K562 (cell line): ENCODE data around the gene HSPA1L. TPM values are rescaled to one million over a fixed set of nuclear protein-coding genes. Genes with fewer than 3 reads are reported as not detected.

Experiments
- DIDO1 ChIP-seq: fragments of 450-650 bp; IDR thresholded peaks from 2 replicates; pipeline ENCODE4 v1.6.1; 2016; ENCODE audit warnings: low read depth, missing biosample characterization, missing genetic modification characterization
- LCOR ChIP-seq: sonication (generic); formaldehyde crosslinking; IDR thresholded peaks from 2 replicates; pipeline ENCODE4 v1.8.0; 2022; ENCODE audit warnings: mild to moderate bottlenecking, missing genetic modification reagents
- NR2C2 ChIP-seq, 2 experiments: fragments of 200-800 bp in 1 of 2; sonication (Bioruptor generic) in 1 of 2; sonication (generic) in 1 of 2; formaldehyde crosslinking in 1 of 2; IDR thresholded peaks; 2 replicates each; pipeline versions ENCODE4 v1.6.1 to v1.8.0; 2016 to 2022; ENCODE audit warnings: mild to moderate bottlenecking in 1 of 2, missing compliant biosample characterization in 1 of 2, missing genetic modification characterization in 1 of 2, missing genetic modification reagents in 1 of 2
- PTTG1 ChIP-seq: fragments of 450-650 bp; IDR thresholded peaks from 2 replicates; pipeline ENCODE4 v1.6.1; 2016; ENCODE audit warnings: low read depth, mild to moderate bottlenecking, missing genetic modification characterization, missing compliant biosample characterization
- RBBP5 ChIP-seq: fragments of 200-600 bp; sonication (generic); IDR thresholded peaks from 2 replicates; pipeline ENCODE4 v1.6.1; 2012; ENCODE audit warnings: borderline replicate concordance, mild to moderate bottlenecking, low read length, control low read depth, inconsistent platforms; ENCODE audit not compliant: insufficient read depth, poor library complexity, severe bottlenecking
- ZNF384 ChIP-seq: IDR thresholded peaks from 2 replicates; pipeline ENCODE4 v1.6.1; 2012; ENCODE audit warnings: low read depth, low read length, improper control_type of control experiment
- ZNF41 ChIP-seq: fragments of 250-450 bp; sonication (Bioruptor Pico); conservative IDR thresholded peaks from 2 replicates; pipeline ENCODE4 v1.4.0; 2020; ENCODE audit warnings: mild to moderate bottlenecking
- polyA plus RNA-seq, 8 experiments: library from polyadenylated mRNA; depleted of rRNA in 4 of 8; stranded (reverse) in 5 of 8; unstranded in 3 of 8; fragments of >200 nt; fragmentation: Nextera tagmentation in 2 of 8; fragmentation: Illumina TruSeq in 1 of 8; extraction: Ambion mirVana in 2 of 8; extraction: Trizol in 1 of 8; gene quantifications; 2 replicates each; pipeline versions ENCODE4 v1.2.1 to v1.2.3, GENCODE V29; 2011 to 2014; ENCODE audit warnings: inconsistent platforms in 1 of 8, missing spikeins in 1 of 8
- total RNA-seq, 7 experiments: library from RNA; depleted of rRNA in 6 of 7; stranded (reverse); fragments of >200 nt in 6 of 7; fragmentation: Illumina TruSeq in 2 of 7; extraction: Trizol in 2 of 7; gene quantifications; 2 replicates each; pipeline versions ENCODE4 v1.2.1 to v1.2.3, GENCODE V29; 2011 to 2021; ENCODE audit warnings: low replicate concordance in 1 of 7
- TF ChIP-seq, protein P1 (sequence below): fragments of 450-650 bp; IDR thresholded peaks from 2 replicates; pipeline ENCODE4 v1.6.1; 2018; ENCODE audit not compliant: partially characterized antibody
- TF ChIP-seq, protein P2 (sequence below), 2 experiments: IDR thresholded peaks in 1 of 2; conservative IDR thresholded peaks in 1 of 2; 2 replicates each; pipeline ENCODE4 v1.6.1; 2016; ENCODE audit warnings: low read depth in 2 of 2, mild to moderate bottlenecking in 1 of 2, missing compliant biosample characterization in 1 of 2, missing genetic modification characterization in 1 of 2, moderate library complexity in 1 of 2
- TF ChIP-seq, protein P3 (sequence below): conservative IDR thresholded peaks from 2 replicates; pipeline ENCODE4 v1.6.1; 2011; ENCODE audit warnings: low read depth, mild to moderate bottlenecking, low read length; ENCODE audit not compliant: control insufficient read depth
- TF ChIP-seq, protein P4 (sequence below): fragments of 450-650 bp; formaldehyde crosslinking; conservative IDR thresholded peaks from 2 replicates; pipeline ENCODE4 v1.4.0; 2022; ENCODE audit warnings: mild to moderate bottlenecking, missing genetic modification characterization
- TF ChIP-seq, protein P5 (sequence below): fragments of 450-650 bp; IDR thresholded peaks from 2 replicates; pipeline ENCODE4 v1.6.1; 2016; ENCODE audit warnings: borderline replicate concordance

Gene HSPA1L
- total and polyA plus RNA-seq, 9 of the 15 experiments (the other 6 are each of a cell fraction or from before 2014, with no cell fraction given): 0.14 to 2.1 (median 1.3) TPM

DNA sequence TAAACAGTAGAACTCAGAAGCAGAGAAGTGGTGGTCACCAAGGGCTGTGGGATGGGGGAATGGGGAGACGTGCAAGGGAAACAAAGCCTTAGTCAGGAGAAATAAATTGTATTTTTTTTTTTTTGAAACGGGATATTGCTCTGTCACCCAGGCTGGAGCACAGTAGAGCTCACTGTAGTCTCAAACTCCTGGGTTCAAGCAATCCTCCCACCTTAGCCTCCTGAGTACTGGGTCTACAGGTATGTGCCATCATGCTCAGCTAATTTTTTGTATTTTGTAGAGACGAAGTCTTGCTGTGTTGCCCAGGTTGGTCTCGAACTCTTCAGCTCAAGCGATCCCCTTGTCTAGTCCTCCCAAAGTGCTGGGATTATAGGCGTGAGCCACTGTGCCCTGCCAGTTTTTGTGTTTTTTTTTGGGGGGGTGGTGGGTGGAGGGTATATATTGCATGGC, 15.8 kb upstream of the HSPA1L start (continued):
- TF ChIP-seq, protein P1, sequence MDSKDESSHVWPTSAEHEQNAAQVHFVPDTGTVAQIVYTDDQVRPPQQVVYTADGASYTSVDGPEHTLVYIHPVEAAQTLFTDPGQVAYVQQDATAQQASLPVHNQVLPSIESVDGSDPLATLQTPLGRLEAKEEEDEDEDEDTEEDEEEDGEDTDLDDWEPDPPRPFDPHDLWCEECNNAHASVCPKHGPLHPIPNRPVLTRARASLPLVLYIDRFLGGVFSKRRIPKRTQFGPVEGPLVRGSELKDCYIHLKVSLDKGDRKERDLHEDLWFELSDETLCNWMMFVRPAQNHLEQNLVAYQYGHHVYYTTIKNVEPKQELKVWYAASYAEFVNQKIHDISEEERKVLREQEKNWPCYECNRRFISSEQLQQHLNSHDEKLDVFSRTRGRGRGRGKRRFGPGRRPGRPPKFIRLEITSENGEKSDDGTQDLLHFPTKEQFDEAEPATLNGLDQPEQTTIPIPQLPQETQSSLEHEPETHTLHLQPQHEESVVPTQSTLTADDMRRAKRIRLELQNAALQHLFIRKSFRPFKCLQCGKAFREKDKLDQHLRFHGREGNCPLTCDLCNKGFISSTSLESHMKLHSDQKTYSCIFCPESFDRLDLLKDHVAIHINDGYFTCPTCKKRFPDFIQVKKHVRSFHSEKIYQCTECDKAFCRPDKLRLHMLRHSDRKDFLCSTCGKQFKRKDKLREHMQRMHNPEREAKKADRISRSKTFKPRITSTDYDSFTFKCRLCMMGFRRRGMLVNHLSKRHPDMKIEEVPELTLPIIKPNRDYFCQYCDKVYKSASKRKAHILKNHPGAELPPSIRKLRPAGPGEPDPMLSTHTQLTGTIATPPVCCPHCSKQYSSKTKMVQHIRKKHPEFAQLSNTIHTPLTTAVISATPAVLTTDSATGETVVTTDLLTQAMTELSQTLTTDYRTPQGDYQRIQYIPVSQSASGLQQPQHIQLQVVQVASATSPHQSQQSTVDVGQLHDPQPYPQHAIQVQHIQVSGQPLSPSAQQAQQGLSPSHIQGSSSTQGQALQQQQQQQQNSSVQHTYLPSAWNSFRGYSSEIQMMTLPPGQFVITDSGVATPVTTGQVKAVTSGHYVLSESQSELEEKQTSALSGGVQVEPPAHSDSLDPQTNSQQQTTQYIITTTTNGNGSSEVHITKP: no peak
- TF ChIP-seq, protein P2, sequence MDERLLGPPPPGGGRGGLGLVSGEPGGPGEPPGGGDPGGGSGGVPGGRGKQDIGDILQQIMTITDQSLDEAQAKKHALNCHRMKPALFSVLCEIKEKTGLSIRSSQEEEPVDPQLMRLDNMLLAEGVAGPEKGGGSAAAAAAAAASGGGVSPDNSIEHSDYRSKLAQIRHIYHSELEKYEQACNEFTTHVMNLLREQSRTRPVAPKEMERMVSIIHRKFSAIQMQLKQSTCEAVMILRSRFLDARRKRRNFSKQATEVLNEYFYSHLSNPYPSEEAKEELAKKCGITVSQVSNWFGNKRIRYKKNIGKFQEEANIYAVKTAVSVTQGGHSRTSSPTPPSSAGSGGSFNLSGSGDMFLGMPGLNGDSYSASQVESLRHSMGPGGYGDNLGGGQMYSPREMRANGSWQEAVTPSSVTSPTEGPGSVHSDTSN (CRISPR knock-in tag; IDR thresholded peaks at IDR 0.05; ENCODE audit: low read depth): no peak
- TF ChIP-seq, protein P2 (tag; conservative IDR thresholded peaks at IDR 0.05; ENCODE audit: low read depth): no peak
- TF ChIP-seq, protein P3, sequence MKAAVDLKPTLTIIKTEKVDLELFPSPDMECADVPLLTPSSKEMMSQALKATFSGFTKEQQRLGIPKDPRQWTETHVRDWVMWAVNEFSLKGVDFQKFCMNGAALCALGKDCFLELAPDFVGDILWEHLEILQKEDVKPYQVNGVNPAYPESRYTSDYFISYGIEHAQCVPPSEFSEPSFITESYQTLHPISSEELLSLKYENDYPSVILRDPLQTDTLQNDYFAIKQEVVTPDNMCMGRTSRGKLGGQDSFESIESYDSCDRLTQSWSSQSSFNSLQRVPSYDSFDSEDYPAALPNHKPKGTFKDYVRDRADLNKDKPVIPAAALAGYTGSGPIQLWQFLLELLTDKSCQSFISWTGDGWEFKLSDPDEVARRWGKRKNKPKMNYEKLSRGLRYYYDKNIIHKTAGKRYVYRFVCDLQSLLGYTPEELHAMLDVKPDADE: no peak
- peak; percentile 22 for TF ChIP-seq RBBP5
- no peak for TF ChIP-seq DIDO1
- TF ChIP-seq ZNF384: peak; percentile 4; the same call in 1 of the 2 replicates
- no peak for TF ChIP-seq ZNF41
- 0 out of 2 replicates have a peak, but pooled peaks have one; percentile 43 for TF ChIP-seq NR2C2 (CRISPR knock-in tag; IDR thresholded peaks at IDR 0.05)
- TF ChIP-seq NR2C2 (tag; IDR thresholded peaks at IDR 0.05): no peak
- TF ChIP-seq, protein P4, sequence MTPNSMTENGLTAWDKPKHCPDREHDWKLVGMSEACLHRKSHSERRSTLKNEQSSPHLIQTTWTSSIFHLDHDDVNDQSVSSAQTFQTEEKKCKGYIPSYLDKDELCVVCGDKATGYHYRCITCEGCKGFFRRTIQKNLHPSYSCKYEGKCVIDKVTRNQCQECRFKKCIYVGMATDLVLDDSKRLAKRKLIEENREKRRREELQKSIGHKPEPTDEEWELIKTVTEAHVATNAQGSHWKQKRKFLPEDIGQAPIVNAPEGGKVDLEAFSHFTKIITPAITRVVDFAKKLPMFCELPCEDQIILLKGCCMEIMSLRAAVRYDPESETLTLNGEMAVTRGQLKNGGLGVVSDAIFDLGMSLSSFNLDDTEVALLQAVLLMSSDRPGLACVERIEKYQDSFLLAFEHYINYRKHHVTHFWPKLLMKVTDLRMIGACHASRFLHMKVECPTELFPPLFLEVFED (CRISPR knock-in tag): peak; percentile 71; the same call in 1 of the 2 replicates
- no peak for TF ChIP-seq PTTG1 (tag)
- no peak for TF ChIP-seq LCOR (CRISPR knock-in tag)
- TF ChIP-seq, protein P5, sequence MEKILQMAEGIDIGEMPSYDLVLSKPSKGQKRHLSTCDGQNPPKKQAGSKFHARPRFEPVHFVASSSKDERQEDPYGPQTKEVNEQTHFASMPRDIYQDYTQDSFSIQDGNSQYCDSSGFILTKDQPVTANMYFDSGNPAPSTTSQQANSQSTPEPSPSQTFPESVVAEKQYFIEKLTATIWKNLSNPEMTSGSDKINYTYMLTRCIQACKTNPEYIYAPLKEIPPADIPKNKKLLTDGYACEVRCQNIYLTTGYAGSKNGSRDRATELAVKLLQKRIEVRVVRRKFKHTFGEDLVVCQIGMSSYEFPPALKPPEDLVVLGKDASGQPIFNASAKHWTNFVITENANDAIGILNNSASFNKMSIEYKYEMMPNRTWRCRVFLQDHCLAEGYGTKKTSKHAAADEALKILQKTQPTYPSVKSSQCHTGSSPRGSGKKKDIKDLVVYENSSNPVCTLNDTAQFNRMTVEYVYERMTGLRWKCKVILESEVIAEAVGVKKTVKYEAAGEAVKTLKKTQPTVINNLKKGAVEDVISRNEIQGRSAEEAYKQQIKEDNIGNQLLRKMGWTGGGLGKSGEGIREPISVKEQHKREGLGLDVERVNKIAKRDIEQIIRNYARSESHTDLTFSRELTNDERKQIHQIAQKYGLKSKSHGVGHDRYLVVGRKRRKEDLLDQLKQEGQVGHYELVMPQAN: peak; percentile 65
